Renal cortex interstitium (tissue), 11 donors: Measurements from ENCODE around the gene FAM3A. TPM values are rescaled to one million over a fixed set of nuclear protein-coding genes. Genes with fewer than 3 reads are reported as not detected.

Source experiments
- DNase-seq, 11 donors: peaks; one replicate each; pipeline ENCODE4 v3.0.0-alpha.2; 2013; ENCODE audit warnings: low read depth in 9 of 11, low spot score in 4 of 11; ENCODE audit errors: extremely low read depth in 1 of 11
- polyA plus RNA-seq, 3 donors: library from polyadenylated mRNA; unstranded; fragments of 120-200 nt; gene quantifications; one replicate each; pipeline ENCODE4 v1.2.1, GENCODE V29; 2013; ENCODE audit not compliant: insufficient read length in 3 of 3

The FAM3A gene
- polyA plus RNA-seq, 3 donors: 22.9 to 42.8 (median 36.7) TPM

DNA sequence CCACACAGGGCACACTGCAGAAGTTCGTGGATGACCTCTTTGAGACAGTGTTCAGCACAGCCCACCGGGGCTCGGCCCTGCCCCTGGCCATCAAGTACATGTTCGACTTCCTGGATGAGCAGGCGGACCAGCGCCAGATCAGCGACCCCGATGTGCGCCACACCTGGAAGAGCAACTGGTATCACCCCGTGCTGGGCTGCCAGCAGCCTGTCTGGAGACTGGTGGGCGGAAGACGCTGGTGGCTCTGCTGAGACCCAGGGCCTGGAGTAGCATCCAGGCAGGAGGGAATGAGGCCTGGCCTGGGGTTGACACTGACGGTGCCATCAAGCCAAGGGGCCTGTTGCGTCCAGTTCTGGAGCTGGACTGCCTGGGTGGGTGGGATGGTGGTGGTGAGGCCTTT lies 45.6 kb downstream of the FAM3A start:
- DNase-seq: no peak

- DNase-seq: no peak
Observed at GRCh38 chrX:154469880-154470279, 46.2 kb downstream of the FAM3A start.

DNA sequence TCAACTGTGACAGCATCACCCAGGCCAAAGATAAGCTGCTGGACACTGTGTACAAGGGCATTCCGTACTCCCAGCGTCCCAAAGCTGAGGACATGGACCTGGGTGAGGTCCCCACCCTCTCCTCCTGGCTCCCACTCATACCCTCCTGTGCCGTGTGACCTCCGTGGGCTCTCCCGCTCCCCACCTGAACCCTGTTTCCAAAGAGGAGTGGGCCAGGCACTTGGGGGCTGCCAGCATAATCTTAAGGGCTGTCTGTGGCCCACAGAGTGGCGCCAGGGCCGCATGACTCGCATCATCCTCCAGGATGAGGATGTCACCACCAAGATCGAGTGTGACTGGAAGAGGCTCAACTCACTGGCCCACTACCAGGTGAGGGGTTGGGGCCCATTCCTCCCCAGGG lies 46.9 kb downstream of the FAM3A start:
- no peak for DNase-seq

GRCh38 chrX:154468217-154468616 lies 47.8 kb downstream of the FAM3A start:
- no peak for DNase-seq

DNA sequence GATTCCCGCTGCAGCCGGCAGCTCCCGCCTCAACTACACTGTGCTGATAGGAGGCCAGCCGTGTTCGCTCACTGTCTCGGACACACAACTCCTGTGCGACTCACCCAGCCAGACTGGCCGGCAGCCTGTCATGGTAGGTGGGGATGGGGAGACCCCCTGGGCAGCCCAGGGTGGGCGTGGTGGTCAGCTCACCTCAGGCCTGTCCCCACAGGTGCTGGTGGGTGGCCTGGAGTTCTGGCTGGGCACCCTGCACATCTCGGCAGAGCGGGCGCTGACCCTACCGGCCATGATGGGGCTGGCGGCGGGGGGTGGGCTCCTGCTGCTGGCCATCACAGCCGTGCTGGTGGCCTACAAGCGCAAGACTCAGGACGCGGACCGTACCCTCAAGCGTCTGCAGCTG lies 48.5 kb downstream of the FAM3A start:
- DNase-seq: no peak

DNA sequence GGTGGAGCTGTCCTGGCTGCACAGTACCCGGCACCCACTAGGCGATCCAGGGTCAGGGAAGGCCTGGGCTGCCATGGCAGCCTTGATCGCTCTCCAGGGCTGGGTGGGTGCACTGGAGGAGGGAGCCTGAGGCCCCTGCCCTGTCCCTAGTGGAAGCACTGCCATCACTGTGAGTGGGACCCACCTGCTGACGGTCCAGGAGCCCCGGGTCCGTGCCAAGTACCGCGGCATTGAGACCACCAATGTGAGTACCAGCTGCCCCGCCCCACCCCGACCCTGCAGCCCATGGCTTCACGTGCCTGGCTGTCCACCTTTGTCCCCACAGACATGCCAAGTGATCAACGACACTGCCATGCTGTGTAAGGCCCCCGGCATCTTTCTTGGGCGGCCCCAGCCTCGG lies 49.1 kb downstream of the FAM3A start:
- no peak for DNase-seq

- DNase-seq: no peak
Observed at GRCh38 chrX:154466036-154466435, 50.0 kb downstream of the FAM3A start.

DNA sequence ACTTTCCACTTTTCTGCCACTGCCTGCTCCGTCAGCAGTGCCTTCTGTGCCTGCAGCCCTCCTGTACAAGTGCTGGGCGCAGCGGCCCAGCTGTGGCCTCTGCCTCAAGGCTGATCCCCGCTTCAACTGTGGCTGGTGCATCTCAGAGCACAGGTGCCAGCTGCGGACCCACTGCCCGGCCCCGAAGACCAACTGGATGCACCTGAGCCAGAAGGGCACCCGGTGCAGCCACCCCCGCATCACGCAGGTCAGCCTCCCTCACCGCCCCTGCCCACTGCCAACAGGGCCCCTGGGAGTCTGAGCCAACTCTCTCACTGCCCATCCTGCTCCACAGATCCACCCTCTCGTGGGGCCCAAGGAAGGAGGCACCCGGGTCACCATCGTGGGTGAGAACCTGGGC lies 50.4 kb downstream of the FAM3A start:
- DNase-seq: no peak

DNA sequence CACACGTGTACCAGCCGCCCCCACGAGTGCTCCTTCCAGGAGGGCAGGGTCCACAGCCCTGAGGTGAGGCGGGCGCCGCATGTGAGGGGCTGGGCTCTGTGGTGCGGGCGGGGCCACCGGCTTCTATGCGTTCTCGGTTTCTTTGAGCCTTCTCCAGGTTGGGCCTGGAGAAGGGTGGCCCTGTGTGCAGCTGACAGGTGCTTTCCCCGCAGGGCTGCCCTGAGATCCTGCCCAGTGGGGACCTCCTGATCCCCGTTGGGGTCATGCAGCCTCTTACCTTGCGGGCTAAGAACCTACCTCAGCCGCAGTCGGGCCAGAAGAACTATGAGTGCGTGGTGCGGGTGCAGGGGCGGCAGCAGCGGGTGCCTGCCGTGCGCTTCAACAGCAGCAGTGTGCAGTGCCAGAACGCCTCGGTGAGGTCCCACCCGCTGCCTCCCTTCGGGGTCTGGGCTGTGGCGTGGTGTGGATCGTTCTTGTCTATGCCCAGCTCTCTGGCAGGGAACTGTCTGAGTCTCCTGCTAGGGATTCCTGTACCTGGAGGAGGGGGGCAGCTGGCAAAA lies 51.1 kb downstream of the FAM3A start:
- no peak for DNase-seq

- DNase-seq: no peak
Observed at GRCh38 chrX:154463611-154464220, 52.3 kb downstream of the FAM3A start.

GRCh38 chrX:154462396-154462795 lies 53.6 kb downstream of the FAM3A start:
- no peak for DNase-seq

DNA sequence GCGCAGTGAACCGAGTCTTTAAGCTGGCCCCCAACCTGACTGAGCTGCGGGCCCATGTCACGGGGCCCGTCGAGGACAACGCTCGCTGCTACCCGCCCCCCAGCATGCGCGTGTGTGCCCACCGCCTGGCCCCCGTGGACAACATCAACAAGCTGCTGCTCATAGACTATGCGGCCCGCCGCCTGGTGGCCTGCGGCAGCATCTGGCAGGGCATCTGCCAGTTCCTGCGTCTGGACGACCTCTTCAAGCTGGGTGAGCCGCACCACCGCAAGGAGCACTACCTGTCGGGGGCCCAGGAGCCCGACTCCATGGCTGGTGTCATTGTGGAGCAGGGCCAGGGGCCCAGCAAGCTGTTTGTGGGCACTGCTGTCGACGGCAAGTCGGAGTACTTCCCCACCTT lies 55.7 kb downstream of the FAM3A start:
- no peak for DNase-seq

GRCh38 chrX:154459832-154460231 lies 56.2 kb downstream of the FAM3A start:
- DNase-seq: no peak

GRCh38 chrX:154458954-154459778 lies 56.9 kb downstream of the FAM3A start:
- DNase-seq: no peak

DNA sequence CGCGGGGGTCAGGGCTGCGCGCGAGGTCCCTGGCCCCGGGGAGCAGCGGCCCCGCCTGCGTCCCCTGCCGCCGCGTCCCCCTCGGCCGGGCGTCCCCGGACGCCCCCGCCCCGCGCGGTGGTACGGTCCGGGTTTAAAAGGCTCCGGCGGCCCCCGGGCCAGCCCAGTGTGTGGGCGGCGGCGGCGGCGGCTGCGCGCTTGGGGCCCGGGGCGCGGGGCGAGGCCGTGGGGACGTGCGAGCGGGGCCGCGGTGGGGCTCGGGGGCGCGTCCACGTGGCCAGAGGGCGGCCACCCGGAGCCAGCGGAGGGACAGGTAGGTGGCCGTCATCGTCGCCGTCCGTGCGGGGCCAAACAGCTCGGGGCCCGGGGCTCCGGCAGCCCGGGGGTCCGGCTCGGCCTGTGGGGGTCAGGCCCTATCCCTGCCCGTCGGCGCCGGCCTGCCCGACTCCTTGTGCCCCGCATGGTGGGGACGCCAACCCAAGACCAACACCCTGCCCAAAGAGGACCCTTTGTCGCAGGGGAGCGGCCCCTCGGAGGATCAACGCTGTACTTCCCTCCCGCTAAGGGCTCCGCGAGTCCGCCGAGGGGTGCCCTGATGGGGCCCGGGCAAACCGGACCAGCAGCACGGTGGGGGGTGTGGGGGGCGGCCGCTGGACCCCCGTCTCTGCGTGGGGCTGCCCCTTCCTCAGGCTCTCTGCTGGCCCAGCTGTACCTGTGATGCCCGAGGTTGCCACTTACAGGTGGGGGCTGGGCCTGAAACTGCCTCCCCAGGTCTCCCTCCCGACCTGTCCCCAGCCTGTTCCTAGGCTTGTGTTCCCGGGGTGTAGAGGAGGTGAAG lies 57.7 kb downstream of the FAM3A start, which contains the start of gene PLXNA3:
PLXNA3 (plus strand) TSS at position 166 of the 838 bp plus-strand sequence. CDS start 1,903 bp downstream, outside the sequence.
- DNase-seq: no peak

DNA sequence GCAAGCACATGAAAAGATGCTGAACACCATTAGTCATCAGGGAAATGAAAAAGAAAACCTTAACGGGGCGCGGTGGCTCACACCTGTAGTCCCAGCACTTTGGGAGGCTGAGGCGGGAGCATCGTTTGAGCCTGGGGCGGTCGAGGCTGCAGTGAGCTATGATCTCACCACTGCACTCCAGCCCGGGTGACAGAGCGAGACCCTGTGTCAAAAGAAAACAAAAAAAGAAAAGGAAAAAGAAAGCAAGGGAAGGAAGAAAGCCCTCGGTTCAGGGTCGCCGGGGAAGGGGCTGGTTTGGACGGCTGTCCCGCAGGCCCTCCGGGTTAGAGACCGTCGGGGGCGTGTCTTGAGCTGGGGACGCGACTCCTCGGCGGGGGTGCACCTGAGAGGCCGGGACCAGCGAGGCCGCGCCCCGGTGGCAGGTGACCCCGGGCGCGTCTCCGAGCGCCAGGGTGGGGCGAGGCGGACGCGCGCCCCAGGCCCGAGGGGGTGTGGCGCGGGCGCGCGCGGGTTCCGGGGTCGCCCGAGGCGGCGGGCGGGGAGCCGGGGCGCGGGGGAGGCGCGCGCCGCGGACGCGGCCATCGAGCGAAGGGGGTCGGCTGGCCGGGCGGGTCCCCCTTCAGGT lies 58.4 kb downstream of the FAM3A start:
- DNase-seq: no peak
